NT2/D1 (cell line): ENCODE results near the gene PTPRQ.

Source experiments
- YY1 ChIP-seq: IDR thresholded peaks from 2 replicates; pipeline ENCODE4 v1.6.1; 2011; ENCODE audit not compliant: insufficient read length, insufficient read depth
- ZNF274 ChIP-seq: IDR thresholded peaks from 2 replicates; pipeline ENCODE4 v1.6.1; 2011; ENCODE audit warnings: mild to moderate bottlenecking, low read depth, low read length

DNA sequence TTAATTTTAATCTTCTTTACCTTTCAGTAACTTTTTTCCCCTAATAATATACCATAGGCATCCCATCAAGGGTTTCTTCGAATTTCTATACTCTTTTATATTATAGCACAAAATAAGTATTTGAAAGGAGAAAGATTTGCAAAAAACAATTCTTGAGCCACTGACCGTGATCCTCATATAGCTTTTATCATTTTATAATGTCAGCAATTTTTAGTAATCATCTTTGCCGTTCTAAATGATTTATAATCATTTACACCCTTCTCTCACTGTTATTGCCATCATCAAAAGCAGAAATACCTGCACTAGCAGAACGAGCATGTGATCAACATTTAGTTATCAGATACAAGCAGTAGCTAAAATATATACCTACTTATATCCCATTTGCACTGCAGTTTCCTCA, 16.9 kb downstream of the PTPRQ start:
- TF ChIP-seq YY1 (no peak), ZNF274 (no peak)
